HG02571 (cell line): ENCODE data around the gene OCLN.
"Not testable (repeated sequence)": the region's sequence is repeated elsewhere in the genome, so short reads cannot be mapped to it uniquely, and the experiment has no call there.

Experiments used
- ATAC-seq: cut with Tn5 transposase; IDR thresholded peaks from one replicate; pipeline ENCODE4 v1.9.1; 2021; ENCODE audit warnings: mild to moderate bottlenecking, moderate library complexity; ENCODE audit not compliant: unreplicated experiment

OCLN gene

DNA sequence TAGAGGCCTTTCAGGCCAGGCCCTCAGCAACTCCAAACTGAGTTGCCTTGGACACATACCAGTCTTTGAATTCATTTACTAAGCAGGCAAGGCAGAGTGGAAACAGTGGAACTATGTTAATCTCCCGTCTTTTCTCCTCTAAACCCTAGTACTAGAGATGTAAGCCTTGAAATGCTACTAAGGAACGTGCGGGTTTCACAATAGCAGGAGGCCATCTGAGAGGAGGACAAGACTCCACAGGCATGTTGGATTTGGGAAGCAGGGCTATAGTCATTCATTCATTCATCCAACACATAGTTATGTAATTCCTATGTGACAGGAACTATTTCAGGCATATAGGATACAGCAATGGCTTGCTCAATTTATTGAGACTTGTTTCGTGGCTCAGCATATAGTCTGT lies 3.3 kb upstream of the OCLN start:
- no peak for ATAC-seq

DNA sequence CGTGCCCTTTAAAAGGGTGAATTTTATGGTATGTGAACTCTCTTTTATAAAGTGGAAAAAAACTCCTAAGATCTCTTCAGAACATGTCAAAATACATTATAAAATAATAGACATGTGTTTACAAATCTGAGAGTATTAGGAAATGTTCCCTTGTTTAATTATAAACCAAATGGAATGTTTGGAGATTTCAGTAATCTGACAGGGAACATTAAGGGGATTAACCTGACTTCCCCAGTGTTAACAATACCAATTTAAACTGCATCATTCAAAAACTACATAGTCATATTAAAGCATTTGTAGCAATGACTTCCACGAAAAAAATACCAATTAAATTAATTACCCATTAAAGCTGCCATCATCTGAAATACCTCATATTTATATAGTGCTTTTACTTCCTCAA lies 1.6 kb upstream of the OCLN start:
- no peak for ATAC-seq

- no peak for ATAC-seq
Observed at GRCh38 chr5:69491838-69492390, 676 bp upstream of the OCLN start.

DNA sequence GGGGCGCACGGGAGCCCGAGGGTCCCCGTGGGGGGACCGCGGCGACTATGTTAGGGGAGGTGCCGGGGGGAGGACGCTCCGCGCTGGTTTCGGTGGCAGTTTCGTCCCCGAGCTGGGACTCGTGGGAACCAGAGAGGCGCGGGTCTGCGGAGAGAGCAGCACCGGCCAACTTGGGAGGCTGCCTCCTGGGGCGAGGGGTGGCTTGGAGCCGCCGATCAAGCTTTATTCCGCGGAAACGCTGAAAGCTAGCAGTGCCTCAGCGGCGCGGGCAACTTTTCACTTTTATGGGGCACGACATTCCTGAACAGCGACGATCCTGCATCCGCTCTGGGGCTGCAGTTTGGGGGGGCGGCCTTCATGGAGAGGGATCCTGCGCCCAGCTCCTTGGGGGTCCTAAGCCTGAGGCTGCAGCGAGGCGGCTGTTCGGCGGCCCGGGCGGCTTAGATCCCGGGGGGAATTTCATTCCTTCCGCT lies 369 bp downstream of the OCLN start:
- no peak for ATAC-seq

DNA sequence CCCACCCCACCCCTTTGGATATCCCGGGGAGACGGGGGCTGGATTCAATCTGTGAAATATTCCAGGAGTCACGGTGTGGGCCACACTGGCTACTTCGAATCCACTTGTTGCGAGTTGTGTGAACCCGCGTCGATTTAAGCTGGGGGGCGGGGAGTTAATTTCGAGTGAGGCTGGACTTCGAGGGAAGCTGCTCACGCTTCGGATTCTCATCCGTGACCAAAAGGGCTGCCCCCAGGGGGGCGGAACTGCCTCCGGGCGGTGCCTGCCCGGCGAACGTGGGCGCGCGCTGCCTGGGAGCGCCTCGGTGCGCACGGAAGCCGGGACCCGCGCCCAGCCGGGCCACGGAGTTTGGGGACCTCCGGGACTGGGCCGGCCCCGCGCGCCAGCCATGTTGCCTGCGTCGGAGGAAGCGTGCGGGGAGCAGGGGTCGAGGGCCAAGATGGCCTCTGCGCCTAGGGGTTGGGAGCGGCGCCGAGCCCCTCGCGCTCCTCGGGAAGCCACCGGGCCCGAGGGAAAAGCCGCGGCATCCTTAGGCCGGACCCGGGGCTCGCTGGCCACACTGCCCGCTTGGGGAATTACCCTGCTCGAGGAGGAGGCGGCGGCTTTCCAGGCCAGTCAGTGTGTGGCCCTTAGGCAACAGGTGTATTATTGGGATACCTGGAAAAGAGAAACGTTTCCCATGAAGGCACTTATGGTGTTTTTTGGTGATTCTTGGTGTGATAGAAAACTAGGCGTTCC lies 975 bp downstream of the OCLN start:
- ATAC-seq, result no peak

- no peak for ATAC-seq
Observed at GRCh38 chr5:69494452-69494851, 1.9 kb downstream of the OCLN start.

DNA sequence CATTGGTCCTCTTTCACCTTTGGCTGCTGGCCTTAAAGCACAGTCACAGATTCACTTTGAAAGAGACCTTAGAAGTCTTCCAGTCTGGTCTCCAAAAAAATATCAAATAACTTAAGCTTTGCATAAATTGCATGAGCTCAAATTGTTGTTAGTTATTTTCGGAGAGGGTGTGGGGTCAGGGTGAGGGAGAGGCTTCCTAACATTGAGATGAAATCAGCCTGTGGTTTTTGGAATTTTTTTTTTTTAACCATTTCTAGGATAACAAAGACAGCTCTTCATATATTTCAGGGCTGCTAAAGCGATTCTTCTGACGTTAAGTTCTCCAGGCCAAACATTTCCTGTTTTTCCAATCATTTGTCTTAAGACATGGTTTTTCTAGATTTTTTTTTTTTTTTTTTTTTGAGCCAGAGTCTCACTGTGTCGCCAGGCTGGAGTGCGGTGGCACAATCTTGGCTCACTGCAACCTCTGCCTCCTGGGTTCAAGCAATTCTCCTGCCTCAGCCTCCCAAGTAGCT lies 4.5 kb downstream of the OCLN start:
- no peak for ATAC-seq

DNA sequence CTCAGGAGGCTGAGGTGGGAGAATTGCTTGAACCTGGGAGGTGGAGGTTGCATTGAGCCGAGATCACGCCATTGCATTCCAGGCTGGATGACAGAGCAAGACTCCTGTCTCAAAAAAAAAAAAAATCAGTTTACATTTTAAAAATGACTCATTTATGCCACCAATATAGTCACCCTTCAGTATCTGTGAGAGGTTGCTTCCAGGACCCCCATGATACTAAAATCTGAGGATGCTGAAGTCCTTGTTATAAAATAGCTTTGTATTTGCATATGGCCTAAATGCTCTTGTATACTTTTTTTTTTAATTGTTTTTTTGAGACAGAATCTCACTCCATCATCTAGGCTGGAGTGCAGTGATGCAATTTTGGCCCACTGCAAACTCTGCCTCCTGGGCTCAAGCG lies 5.8 kb downstream of the OCLN start:
- no peak for ATAC-seq

DNA sequence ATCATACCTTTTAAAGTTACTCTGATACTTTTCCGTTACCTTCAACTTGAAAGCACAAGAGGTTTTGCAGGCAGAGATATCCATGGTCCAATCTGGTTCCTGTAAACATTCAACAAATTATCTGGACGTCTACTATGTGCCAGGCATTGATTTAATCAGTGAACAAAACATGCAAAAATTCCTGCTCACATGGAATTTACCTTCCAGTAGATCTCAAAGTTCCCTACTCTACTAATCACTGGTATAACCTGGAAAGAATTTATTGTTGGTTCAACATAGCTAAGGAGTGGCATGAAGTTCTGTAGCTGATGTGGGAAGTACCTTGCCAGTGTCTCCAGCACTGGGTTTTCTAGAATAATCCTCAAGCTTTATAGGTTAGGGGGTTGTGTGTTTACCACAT lies 9.8 kb downstream of the OCLN start:
- no peak for ATAC-seq

DNA sequence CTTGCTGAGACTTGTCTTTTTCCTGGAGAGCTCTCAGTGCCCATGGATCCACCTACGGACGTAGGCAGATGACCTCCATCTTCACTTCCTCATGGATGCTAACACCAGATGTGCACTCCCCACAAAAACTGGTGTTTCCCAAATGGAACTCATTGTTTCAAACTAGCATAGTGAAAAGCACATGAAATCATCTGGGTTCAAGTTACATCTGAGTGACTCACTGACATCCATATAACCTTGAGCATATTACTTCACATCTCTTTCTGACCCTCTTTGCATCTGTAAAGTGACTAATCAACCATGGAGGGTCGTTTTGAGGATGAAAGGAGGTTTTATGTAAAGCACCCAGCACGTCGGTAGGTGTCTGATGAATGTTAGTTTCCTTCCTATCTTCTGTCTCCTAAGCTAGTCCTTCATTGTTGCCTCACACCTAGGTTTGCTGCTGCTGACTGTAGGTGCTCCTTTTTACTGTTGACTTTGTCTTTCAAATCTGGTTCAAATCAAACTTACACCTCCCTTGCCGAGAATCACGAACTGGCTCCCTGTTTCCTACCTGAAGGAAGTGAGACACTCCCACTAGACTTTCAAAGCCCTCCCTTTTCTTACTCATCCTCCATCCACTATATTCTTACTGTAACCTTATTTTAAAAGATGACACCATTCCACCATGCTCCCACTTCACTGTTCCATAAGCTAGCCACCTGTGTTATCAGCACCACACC lies 10.3 kb downstream of the OCLN start:
- no peak for ATAC-seq

DNA sequence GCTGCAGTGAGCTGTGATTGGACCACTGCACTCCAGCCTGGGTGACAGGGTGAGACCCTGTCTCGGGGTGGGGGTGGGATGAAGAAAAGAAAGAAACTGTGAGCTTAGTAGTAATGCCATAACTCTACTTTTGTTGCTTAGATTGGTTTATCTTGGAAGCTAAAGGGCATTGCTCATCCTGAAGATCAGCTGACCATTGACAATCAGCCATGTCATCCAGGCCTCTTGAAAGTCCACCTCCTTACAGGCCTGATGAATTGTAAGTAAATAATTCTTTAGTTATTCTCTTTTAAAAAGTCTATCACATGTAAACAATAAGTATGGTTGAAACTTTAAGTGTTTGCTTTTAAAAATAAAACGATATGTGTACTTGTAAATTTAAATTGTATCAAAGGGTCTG lies 11.4 kb downstream of the OCLN start:
- no peak for ATAC-seq

GRCh38 chr5:69505306-69505705 lies 12.7 kb downstream of the OCLN start:
- ATAC-seq, result no peak

GRCh38 chr5:69509212-69509611 lies 16.6 kb downstream of the OCLN start:
- no peak for ATAC-seq

DNA sequence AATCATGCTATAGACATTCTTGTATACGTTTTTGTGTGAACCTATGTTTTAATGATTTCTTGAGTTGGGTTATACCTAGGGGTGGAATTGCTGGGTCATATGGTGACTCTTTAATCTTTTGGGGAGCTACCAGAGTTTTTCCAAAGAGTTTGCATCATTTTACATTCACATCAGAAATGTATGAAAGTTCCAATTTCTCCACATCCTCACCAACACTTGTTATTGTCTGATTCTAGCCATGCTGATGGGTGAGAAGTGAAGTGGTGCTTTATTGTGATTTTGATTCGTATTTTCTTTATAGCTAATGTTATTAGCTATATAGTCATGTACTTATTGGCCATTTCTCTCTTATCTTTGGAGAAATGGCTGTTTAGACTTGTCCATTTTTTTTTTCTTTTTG lies 18.1 kb downstream of the OCLN start:
- ATAC-seq, result no peak

- ATAC-seq, result no peak
Observed at GRCh38 chr5:69512740-69513260, 20.2 kb downstream of the OCLN start.

DNA sequence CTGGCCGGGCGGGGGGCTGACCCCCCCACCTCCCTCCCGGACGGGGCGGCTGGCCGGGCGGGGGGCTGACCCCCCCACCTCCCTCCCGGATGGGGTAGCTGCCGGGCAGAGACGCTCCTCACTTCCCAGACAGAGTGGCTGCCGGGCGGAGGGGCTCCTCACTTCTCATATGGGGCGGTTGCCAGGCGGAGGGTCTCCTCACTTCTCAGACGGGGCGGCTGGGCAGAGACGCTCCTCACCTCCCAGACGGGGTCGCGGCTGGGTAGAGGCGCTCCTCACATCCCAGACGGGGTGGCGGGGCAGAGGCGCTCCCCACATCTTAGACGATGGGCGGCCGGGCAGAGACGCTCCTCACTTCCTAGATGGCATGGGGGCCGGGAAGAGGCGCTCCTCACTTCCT lies 23.0 kb downstream of the OCLN start:
- not testable (repeated sequence) for ATAC-seq

DNA sequence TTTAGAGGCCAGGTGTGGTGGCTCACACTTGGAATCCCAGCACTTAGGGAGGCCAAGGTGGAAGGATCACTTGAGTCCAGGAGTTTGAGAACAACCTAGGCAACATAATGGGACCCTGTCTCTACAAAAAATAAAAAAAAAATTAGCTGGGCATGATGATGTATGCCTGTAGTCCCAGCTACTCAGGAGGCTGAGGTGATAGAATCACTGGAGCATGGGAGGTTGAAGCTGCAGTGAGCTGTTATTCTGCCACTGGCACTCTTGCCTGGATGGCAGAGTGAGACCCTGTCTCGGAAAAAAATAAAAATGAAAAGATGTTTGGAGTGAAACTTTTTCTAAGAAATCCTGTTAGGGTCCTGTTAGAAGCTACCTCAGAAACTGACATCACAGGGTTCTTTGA lies 24.2 kb downstream of the OCLN start:
- ATAC-seq, result no peak

- ATAC-seq, result no peak
Observed at GRCh38 chr5:69517763-69518212, 25.2 kb downstream of the OCLN start.

DNA sequence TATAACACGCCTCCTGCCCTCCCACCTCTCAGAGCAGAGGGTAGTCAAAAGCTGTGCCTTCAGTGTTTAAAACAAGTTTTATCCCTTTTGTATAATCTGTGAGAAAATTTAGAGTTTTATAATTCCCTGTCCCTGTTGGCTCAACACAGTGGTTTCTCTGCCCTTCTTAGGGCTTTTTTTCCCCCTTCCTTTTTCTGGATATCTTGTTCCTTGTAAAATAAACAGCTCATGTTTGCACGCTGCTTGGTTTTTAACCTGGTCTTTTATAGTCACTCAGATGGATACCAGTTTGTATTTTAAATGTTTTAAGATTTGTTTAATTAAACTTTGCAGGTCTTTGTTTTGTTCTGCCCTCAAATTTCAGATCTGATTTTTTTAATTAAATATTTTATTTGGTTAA lies 26.7 kb downstream of the OCLN start:
- ATAC-seq, result no peak

- ATAC-seq, result no peak
Observed at GRCh38 chr5:69522035-69522434, 29.4 kb downstream of the OCLN start.

DNA sequence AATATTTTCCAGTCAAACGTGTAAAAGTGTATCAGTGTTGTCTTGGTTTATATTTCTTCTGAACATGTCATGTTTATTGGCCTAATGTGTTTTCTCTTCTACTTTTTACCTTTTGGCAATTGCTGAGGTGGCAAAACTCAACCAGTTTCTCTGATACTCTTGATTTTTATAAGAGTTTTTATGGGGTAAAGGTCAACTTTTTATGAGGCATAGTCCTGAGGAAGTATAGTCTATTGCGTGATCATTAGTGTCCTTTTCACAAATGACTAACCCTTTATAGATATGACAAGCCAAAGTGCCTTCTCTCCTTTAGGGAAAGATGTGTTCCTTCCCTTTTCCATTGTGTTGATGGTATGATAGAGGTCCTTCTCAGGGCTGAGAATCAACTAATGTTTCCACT lies 32.9 kb downstream of the OCLN start:
- ATAC-seq, result no peak

- ATAC-seq, result no peak
Observed at GRCh38 chr5:69526660-69527059, 34.1 kb downstream of the OCLN start.
